HL-60 (cell line): ENCODE measurements around the gene NTHL1.

Experiments used
- DNase-seq, 2 experiments: peaks; one replicate each; pipeline ENCODE4 v3.0.0-alpha.2; 2010 to 2020; ENCODE audit warnings: low read depth in 1 of 2, low spot score in 1 of 2
- H3K27ac ChIP-seq: fragments of 250-450 bp; sonication (Bioruptor Pico); replicated peaks from 2 replicates; pipeline ENCODE4 v1.5.1; 2020; ENCODE audit warnings: mild to moderate bottlenecking, moderate library complexity
- H3K27me3 ChIP-seq: fragments of 250-450 bp; sonication (Bioruptor Pico); 2 replicates; pipeline ENCODE4 v1.5.1; 2021; ENCODE audit warnings: mild to moderate bottlenecking, moderate library complexity; ENCODE audit not compliant: insufficient read depth, poor library complexity, severe bottlenecking
- H3K4me3 ChIP-seq: replicated peaks from 2 replicates; pipeline ENCODE4 v1.5.1; 2011; ENCODE audit warnings: mild to moderate bottlenecking, control low read depth, low read length; ENCODE audit not compliant: insufficient read depth
- GABPA ChIP-seq: IDR thresholded peaks from 2 replicates; pipeline ENCODE4 v1.6.1; 2012; ENCODE audit warnings: low read depth
- POLR2AphosphoS5 ChIP-seq: IDR thresholded peaks from 2 replicates; pipeline ENCODE4 v1.6.1; 2012; ENCODE audit warnings: low read depth
- SPI1 ChIP-seq: IDR thresholded peaks from 2 replicates; pipeline ENCODE4 v1.6.1; 2012; ENCODE audit warnings: low read depth, mild to moderate bottlenecking, borderline replicate concordance
- TF ChIP-seq, protein P1 (sequence below): IDR thresholded peaks from 2 replicates; pipeline ENCODE4 v1.6.1; 2012; ENCODE audit warnings: low read depth; ENCODE audit not compliant: insufficient replicate concordance
- TF ChIP-seq, protein P2 (sequence below): IDR thresholded peaks from one replicate; pipeline ENCODE4 v1.5.1; 2011; ENCODE audit warnings: low read length, control low read depth, inconsistent platforms; ENCODE audit not compliant: insufficient read depth

The NTHL1 gene

DNA sequence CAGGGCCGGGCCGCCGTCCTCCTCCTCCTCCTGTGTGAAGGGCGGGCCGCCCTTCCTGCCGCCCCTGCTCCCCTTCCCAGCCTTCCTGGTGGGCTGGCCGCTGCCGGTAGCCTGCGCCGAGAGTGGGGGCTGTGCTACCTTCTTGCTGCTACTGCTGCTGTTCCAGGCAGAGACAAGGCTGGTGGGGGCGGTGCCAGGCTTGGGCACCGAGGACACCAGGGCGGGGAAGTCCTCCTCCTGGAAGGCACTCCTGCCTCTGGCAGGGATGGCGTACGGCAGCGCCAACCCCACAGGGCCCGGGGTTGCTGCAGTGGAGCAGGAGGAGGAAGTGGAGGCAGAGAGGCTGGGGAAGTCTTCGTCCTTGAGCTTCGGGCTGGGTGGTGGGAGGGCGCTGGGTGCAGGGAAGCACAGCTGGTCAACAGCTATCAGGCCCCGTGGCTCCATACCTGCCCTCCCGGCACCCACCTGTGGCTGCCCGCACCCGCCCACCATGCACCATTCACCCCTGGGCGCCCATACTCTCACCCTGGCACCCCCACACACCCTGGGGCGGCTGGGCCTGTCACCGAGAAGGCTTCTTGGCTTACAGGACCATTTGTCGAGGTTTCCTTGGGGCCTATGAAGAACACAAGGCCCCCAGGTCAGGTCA is 47.6 kb downstream of the NTHL1 start:
- Histone ChIP-seq H3K4me3 (no peak overlapping the region), H3K27ac (no peak overlapping the region), H3K27me3 (no peaks in the 10 kb centered on the region)
- TF ChIP-seq, protein P1, sequence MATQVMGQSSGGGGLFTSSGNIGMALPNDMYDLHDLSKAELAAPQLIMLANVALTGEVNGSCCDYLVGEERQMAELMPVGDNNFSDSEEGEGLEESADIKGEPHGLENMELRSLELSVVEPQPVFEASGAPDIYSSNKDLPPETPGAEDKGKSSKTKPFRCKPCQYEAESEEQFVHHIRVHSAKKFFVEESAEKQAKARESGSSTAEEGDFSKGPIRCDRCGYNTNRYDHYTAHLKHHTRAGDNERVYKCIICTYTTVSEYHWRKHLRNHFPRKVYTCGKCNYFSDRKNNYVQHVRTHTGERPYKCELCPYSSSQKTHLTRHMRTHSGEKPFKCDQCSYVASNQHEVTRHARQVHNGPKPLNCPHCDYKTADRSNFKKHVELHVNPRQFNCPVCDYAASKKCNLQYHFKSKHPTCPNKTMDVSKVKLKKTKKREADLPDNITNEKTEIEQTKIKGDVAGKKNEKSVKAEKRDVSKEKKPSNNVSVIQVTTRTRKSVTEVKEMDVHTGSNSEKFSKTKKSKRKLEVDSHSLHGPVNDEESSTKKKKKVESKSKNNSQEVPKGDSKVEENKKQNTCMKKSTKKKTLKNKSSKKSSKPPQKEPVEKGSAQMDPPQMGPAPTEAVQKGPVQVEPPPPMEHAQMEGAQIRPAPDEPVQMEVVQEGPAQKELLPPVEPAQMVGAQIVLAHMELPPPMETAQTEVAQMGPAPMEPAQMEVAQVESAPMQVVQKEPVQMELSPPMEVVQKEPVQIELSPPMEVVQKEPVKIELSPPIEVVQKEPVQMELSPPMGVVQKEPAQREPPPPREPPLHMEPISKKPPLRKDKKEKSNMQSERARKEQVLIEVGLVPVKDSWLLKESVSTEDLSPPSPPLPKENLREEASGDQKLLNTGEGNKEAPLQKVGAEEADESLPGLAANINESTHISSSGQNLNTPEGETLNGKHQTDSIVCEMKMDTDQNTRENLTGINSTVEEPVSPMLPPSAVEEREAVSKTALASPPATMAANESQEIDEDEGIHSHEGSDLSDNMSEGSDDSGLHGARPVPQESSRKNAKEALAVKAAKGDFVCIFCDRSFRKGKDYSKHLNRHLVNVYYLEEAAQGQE: no peak
- no peak for TF ChIP-seq SPI1
- TF ChIP-seq, protein P2, sequence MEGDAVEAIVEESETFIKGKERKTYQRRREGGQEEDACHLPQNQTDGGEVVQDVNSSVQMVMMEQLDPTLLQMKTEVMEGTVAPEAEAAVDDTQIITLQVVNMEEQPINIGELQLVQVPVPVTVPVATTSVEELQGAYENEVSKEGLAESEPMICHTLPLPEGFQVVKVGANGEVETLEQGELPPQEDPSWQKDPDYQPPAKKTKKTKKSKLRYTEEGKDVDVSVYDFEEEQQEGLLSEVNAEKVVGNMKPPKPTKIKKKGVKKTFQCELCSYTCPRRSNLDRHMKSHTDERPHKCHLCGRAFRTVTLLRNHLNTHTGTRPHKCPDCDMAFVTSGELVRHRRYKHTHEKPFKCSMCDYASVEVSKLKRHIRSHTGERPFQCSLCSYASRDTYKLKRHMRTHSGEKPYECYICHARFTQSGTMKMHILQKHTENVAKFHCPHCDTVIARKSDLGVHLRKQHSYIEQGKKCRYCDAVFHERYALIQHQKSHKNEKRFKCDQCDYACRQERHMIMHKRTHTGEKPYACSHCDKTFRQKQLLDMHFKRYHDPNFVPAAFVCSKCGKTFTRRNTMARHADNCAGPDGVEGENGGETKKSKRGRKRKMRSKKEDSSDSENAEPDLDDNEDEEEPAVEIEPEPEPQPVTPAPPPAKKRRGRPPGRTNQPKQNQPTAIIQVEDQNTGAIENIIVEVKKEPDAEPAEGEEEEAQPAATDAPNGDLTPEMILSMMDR: no peak
- TF ChIP-seq GABPA: no peak
- TF ChIP-seq POLR2AphosphoS5: no peak
- no peak for DNase-seq

DNA sequence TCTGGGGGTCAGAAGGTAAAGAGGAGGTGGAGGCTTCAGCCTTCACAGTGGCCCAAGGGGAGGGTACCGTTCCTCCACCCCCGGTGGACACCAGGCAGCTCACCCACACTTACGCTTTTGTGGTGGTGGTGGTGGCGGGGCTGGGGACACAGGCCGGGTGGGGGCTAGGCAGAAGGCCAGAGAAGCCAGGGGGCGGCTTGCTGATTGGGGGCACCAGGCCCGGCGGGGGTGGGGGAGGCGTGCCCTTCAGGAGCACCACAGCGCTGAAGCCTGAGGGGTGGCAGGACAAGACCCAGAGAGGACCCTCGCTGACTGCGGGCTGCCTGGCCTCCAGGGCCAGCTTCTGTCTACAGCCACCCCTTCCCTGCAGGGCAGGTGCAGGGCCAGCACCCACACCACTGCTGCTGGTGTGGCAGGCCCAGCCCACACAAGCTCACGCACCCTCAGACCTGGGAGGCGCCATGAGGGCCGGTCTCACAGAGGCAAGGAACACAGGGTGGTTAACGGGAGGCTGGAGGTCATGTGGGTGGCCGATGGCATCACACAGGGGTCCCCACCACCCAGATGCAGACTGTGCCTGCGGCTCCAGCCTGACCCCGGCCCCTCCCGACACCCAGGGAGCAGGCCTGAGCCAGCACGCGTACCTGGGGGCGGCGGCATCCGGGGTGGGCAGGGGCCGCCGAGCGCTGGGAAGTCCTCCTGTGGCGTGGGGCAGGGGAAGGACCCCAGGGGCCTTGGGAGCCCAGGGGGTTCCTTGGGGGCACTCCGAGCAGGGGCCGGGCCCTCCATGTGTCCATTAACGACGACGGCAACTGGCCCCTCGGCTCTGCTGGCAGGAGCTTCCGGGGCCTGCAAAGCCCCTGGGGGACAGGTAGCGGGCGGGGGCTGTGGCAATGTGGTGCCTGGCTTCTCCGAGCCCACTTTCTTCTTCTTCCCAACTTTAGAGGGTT is 48.5 kb downstream of the NTHL1 start:
- TF ChIP-seq, protein P2: no peak
- TF ChIP-seq SPI1: no peak
- no peak for TF ChIP-seq POLR2AphosphoS5
- TF ChIP-seq, protein P1: no peak
- TF ChIP-seq GABPA: no peak
- H3K4me3 ChIP-seq: no peak overlapping the region
- H3K27ac ChIP-seq: no peak overlapping the region
- no peaks in the 10 kb centered on the region for H3K27me3 ChIP-seq
- no peak for DNase-seq

DNA sequence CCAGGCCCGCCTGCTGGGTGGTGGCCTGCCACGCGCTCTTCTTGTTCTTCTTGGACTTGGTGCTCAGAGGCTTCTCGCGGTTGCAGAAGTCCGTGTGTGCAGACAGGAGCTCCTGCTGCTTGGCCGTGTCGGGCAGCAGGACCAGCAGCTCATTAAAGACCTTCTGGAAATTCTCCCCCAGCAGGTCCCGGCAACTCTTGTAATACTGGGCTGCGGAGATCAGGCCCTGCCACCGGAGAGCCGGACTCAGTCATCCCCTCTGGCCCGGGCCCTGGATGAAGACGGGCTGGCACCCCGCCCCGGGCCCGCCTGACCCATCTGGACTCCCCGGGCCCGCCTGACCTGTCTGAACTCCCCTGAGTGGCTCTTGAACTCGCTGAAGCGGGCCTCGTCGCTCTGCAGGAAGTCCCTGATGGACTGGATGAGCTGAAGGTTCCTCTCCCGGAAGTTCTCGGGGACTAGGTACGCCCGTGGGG is 49.2 kb downstream of the NTHL1 start:
- H3K4me3 ChIP-seq: no peak overlapping the region
- TF ChIP-seq SPI1 (no peak), GABPA (no peak), POLR2AphosphoS5 (no peak)
- TF ChIP-seq, protein P2: no peak
- TF ChIP-seq, protein P1: no peak
- DNase-seq: no peak
- H3K27me3 ChIP-seq: no peaks in the 10 kb centered on the region
- H3K27ac ChIP-seq: no peak overlapping the region
